Measurements from ENCODE around the gene DHRS11. TPM values are rescaled to one million over a fixed set of nuclear protein-coding genes. Genes with fewer than 3 reads are reported as not detected.
"Not testable (repeated sequence)": the region's sequence is repeated elsewhere in the genome, so short reads cannot be mapped to it uniquely, and the experiment has no call there.

DHRS11 gene
- total RNA-seq, 2 experiments from 2014 or later: 8.6 to 9.2 TPM

GRCh38 chr17:36600936-36601302 is 9.2 kb downstream of the DHRS11 start:
- ATAC-seq (peak; percentile 35), DNase-seq (peak; percentile 54)
- peaks cover 34% of the 10 kb centered on the region for H3K4me1 Mint-ChIP-seq (ENCODE audit: low read depth)
- H3K27me3 Mint-ChIP-seq: no peaks in the 10 kb centered on the region
- CTCF ChIA-PET: interaction anchor here (0.9 to 5.0 kb wide), 9 partner anchors 10 to 879 kb away, joined by 3 to 45 read pairs (median 5); partner anchors contain the start of gene DHRS11
- POLR2A ChIA-PET: interaction anchor here (1.0 to 3.7 kb wide), 6 partner anchors 8 to 349 kb away, joined by 3 to 21 read pairs (median 4); partner anchors contain the start of gene DHRS11
- intact Hi-C loops (cut with micrococcal nuclease): no loop called here
- TF ChIP-seq CTCF (IDR thresholded peaks at IDR 0.05): no peak
- H3K4me3 Mint-ChIP-seq: peak overlapping the region; percentile 91
- H3K27ac Mint-ChIP-seq: peak overlapping the region; percentile 87
- H3K9me3 Mint-ChIP-seq: no peaks in the 10 kb centered on the region
- peaks cover 26% of the 10 kb centered on the region for H3K36me3 Mint-ChIP-seq (ENCODE audit: low read depth)

- ATAC-seq (peak; percentile 88), DNase-seq (peak; percentile 92)
- intact Hi-C loops (cut with micrococcal nuclease): no loop called here
- peaks cover 28% of the 10 kb centered on the region for H3K36me3 Mint-ChIP-seq (ENCODE audit: low read depth)
- ChIA-PET CTCF (interaction anchor here (0.9 to 5.0 kb wide), 19 partner anchors 10 to 878 kb away, joined by 3 to 45 read pairs (median 5); partner anchors contain the start of gene DHRS11), POLR2A (interaction anchor here (0.7 to 3.7 kb wide), 10 partner anchors 8 to 348 kb away, joined by 3 to 21 read pairs (median 4); partner anchors contain the start of gene DHRS11)
- TF ChIP-seq CTCF (IDR thresholded peaks at IDR 0.05): no peak
- H3K27ac Mint-ChIP-seq: peak within 1 kb of the TSS; percentile 87
- H3K9me3 Mint-ChIP-seq: no peaks in the 10 kb centered on the region
- H3K4me3 Mint-ChIP-seq: peak within 1 kb of the TSS; percentile 91
- H3K4me1 Mint-ChIP-seq (ENCODE audit: low read depth): peaks cover 37% of the 10 kb centered on the region
- H3K27me3 Mint-ChIP-seq: no peaks in the 10 kb centered on the region
Observed at GRCh38 chr17:36601303-36602029, 9.8 kb downstream of the DHRS11 start, which contains the start of gene MRM1. MRM1 (plus strand) TSS chr17:36601583; CDS start chr17:36601811, 228 bp downstream.

GRCh38 chr17:36602030-36602748 is 10.5 kb downstream of the DHRS11 start:
- Mint-ChIP-seq H3K9me3 (no peaks in the 10 kb centered on the region), H3K27ac (peak overlapping the region; percentile 87), H3K4me3 (peak overlapping the region; percentile 91), H3K27me3 (no peaks in the 10 kb centered on the region), H3K4me1 (ENCODE audit: low read depth) (peaks cover 37% of the 10 kb centered on the region), H3K36me3 (ENCODE audit: low read depth) (peaks cover 27% of the 10 kb centered on the region)
- ATAC-seq (no peak), DNase-seq (peak; percentile 17)
- ChIA-PET CTCF (interaction anchor here (0.6 to 5.0 kb wide), 32 partner anchors 9 to 878 kb away, joined by 3 to 45 read pairs (median 4); partner anchors contain the start of genes AATF and DHRS11), POLR2A (interaction anchor here (0.7 to 3.7 kb wide), 8 partner anchors 9 to 347 kb away, joined by 3 to 21 read pairs (median 4); partner anchors contain the start of gene DHRS11)
- no peak for TF ChIP-seq CTCF (IDR thresholded peaks at IDR 0.05)
- intact Hi-C loops (cut with micrococcal nuclease): no loop called here

GRCh38 chr17:36602924-36603384 is 11.3 kb downstream of the DHRS11 start:
- ChIA-PET POLR2A (interaction anchor here (0.8 to 3.7 kb wide), 5 partner anchors 10 to 443 kb away, joined by 3 to 21 read pairs (median 4); partner anchors contain the start of gene DHRS11), CTCF (interaction anchor here (0.6 to 5.0 kb wide), 29 partner anchors 12 to 770 kb away, joined by 3 to 45 read pairs (median 4); partner anchors contain the start of genes AATF, DHRS11, MYO19 and PIGW)
- H3K9me3 Mint-ChIP-seq: no peaks in the 10 kb centered on the region
- H3K27me3 Mint-ChIP-seq: no peaks in the 10 kb centered on the region
- H3K36me3 Mint-ChIP-seq (ENCODE audit: low read depth): peaks cover 29% of the 10 kb centered on the region
- ATAC-seq (peak; percentile 57), DNase-seq (peak; percentile 86)
- peak; percentile 90 for TF ChIP-seq CTCF (IDR thresholded peaks at IDR 0.05)
- intact Hi-C loops (cut with micrococcal nuclease): no loop called here
- H3K4me3 Mint-ChIP-seq: peak overlapping the region; percentile 91
- peaks cover 42% of the 10 kb centered on the region for H3K4me1 Mint-ChIP-seq (ENCODE audit: low read depth)
- H3K27ac Mint-ChIP-seq: no peak overlapping the region

- Mint-ChIP-seq H3K36me3 (ENCODE audit: low read depth) (peaks cover 35% of the 10 kb centered on the region), H3K4me3 (peak overlapping the region; percentile 19), H3K4me1 (ENCODE audit: low read depth) (peaks cover 47% of the 10 kb centered on the region)
- H3K9me3 Mint-ChIP-seq; intact Hi-C loops (cut with micrococcal nuclease); DNase-seq; ATAC-seq; H3K27me3 Mint-ChIP-seq; H3K27ac Mint-ChIP-seq: not testable (repeated sequence)
- POLR2A ChIA-PET: interaction anchor here (0.6 kb wide), 1 partner anchor 183 kb away, joined by 3 read pairs; no protein-coding TSS in a partner anchor
- CTCF ChIA-PET: interaction anchor here (1.0 to 5.0 kb wide), 3 partner anchors 10 to 442 kb away, joined by 3 to 44 read pairs (median 39); no protein-coding TSS in a partner anchor
Observed at GRCh38 chr17:36605028-36605427, 13.3 kb downstream of the DHRS11 start.
